ENCODE measurements around the gene MYOG. TPM values are rescaled to one million over a fixed set of nuclear protein-coding genes. Genes with fewer than 3 reads are reported as not detected.

MYOG gene
- total and polyA plus RNA-seq, 2 of the 4 experiments (the other 2 are of a cell fraction), result not detected

DNA sequence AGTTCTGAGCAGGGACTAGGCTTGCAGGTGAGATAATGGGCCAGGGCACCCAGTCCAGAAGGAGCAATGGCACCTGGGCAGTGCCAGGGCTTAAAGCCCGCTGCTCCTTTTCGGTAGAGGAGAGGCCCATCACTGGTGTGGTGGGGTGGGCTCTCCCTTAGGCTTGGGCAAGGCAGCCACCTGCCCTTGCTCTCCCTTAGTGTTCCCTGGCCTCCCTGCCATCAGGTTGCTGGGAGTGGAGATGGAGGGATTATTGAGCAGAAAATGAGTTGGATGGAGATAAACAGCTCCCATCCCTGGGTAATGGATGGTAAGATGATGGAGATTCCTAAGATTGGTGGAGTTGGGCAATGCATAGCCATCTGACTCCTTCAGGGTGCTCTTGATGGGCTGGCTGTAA lies 7.9 kb downstream of the MYOG start:
- no peak overlapping the region for H2AFZ ChIP-seq (replicated peaks; ENCODE audit: low read length, poor library complexity)
- intact Hi-C loops (cut with micrococcal nuclease) (no loop called here), dilution Hi-C loops (cut with HindIII; ENCODE audit: low sequenced_read_pairs, unreplicated experiment) (no loop called here), in situ Hi-C loops (cut with MboI; ENCODE audit: low sequenced_read_pairs) (no loop called here)
- DNase-seq, result no peak
- H2BK15ac ChIP-seq (ENCODE audit: low read depth, low read length), result no peak overlapping the region
- POLR2A ChIA-PET (ENCODE audit: unreplicated experiment), result no interaction called here
- CTCF ChIA-PET, result no interaction called here
- no peak overlapping the region for H2BK20ac ChIP-seq (ENCODE audit: low read depth, low read length)
- no peak for ATAC-seq (ENCODE audit: low read depth)
- no peak overlapping the region for H4K5ac ChIP-seq (ENCODE audit: low read depth, low read length)
- TF ChIP-seq CHD1 (IDR thresholded peaks at IDR 0.05; ENCODE audit: low read depth, low read length), result no peak
- no peak for TF ChIP-seq NFE2L2 (IDR thresholded peaks at IDR 0.05; ENCODE audit: low read depth, low read length)
- no peak for TF ChIP-seq MAFK (IDR thresholded peaks at IDR 0.05; ENCODE audit: low read depth, low read length)
- no peak for TF ChIP-seq FOS (IDR thresholded peaks at IDR 0.05; ENCODE audit: low read depth, low read length)
- TF ChIP-seq RFX5 (IDR thresholded peaks at IDR 0.05; ENCODE audit: low read depth, low read length), result no peak
- TF ChIP-seq, protein P1, sequence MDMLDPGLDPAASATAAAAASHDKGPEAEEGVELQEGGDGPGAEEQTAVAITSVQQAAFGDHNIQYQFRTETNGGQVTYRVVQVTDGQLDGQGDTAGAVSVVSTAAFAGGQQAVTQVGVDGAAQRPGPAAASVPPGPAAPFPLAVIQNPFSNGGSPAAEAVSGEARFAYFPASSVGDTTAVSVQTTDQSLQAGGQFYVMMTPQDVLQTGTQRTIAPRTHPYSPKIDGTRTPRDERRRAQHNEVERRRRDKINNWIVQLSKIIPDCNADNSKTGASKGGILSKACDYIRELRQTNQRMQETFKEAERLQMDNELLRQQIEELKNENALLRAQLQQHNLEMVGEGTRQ (IDR thresholded peaks at IDR 0.05; ENCODE audit: low read depth, low read length), result no peak
- no peak for TF ChIP-seq SMC3 (IDR thresholded peaks at IDR 0.05; ENCODE audit: low read depth, low read length)
- TF ChIP-seq RCOR1 (IDR thresholded peaks at IDR 0.05; ENCODE audit: insufficient replicate concordance, low read length), result no peak
- no peak for TF ChIP-seq POLR2A (IDR thresholded peaks at IDR 0.05; ENCODE audit: low read depth, low read length)
- TF ChIP-seq BHLHE40 (IDR thresholded peaks at IDR 0.05; ENCODE audit: low read depth, low read length), result no peak
- TF ChIP-seq CEBPB (IDR thresholded peaks at IDR 0.05; ENCODE audit: low read depth, low read length), result no peak
- TF ChIP-seq RAD21 (IDR thresholded peaks at IDR 0.05; ENCODE audit: low read length), result no peak
- no peak overlapping the region for H3K23ac ChIP-seq (ENCODE audit: low read depth, low read length)
- peaks cover 46% of the 10 kb centered on the region; the same call in 1 of the 2 replicates for H3K27me3 ChIP-seq (ENCODE audit: control insufficient read depth, insufficient read depth, low read length)
- H3K18ac ChIP-seq (ENCODE audit: low read depth, low read length), result no peak overlapping the region
- no peaks in the 10 kb centered on the region for H3K4me1 ChIP-seq (ENCODE audit: control insufficient read depth, insufficient read depth, low read length)
- H3K4me2 ChIP-seq (ENCODE audit: low read depth, low read length), result no peak overlapping the region
- no peaks in the 10 kb centered on the region for H3K9me3 ChIP-seq (ENCODE audit: control insufficient read depth, insufficient read depth, low read length)
- H3K9ac ChIP-seq (ENCODE audit: low read depth, low read length), result no peak overlapping the region
- H2BK120ac ChIP-seq (ENCODE audit: low read depth, low read length), result no peak overlapping the region
- H3K4ac ChIP-seq (ENCODE audit: low read depth, low read length), result no peak overlapping the region
- no peaks in the 10 kb centered on the region for H4K20me1 ChIP-seq (ENCODE audit: insufficient read depth, low read length)
- no peak overlapping the region for H3K27ac ChIP-seq (ENCODE audit: insufficient read depth, low read length)
- H3K36me3 ChIP-seq (ENCODE audit: control insufficient read depth, insufficient read depth, low read length), result peaks cover 6% of the 10 kb centered on the region
- H4K8ac ChIP-seq (ENCODE audit: low read depth in 2 of 2, low read length in 2 of 2), result no peak overlapping the region
- H2BK5ac ChIP-seq (ENCODE audit: low read depth, low read length, poor library complexity, severe bottlenecking), result no peak overlapping the region
- no peak overlapping the region for H3K14ac ChIP-seq (replicated peaks; ENCODE audit: low read depth, low read length)
- H2AK5ac ChIP-seq (ENCODE audit: low read depth, low read length), result no peak overlapping the region
- H3K79me1 ChIP-seq (ENCODE audit: low read depth in 1 of 2, low read length in 2 of 2), result no peaks in the 10 kb centered on the region
- H3K56ac ChIP-seq (ENCODE audit: extremely low read depth, insufficient read depth, low read length), result no peak overlapping the region
- H3K4me3 ChIP-seq (ENCODE audit: insufficient read depth, low read depth, low read length), result no peak overlapping the region
- BruUV-seq (replicated peaks), result no TSS peak
- no peak overlapping the region for H4K91ac ChIP-seq (ENCODE audit: insufficient read depth, low read depth, low read length)
- WGBS, 2 experiments (ENCODE audit: extremely low coverage in 2 of 2, insufficient read length in 1 of 2), result 80% methylated on average over 1 of the region's 2 CpGs; no CpG with 5 or more reads in 1 of the 2 experiments
- H3K9me1 ChIP-seq (ENCODE audit: insufficient read depth, low read length), result no peaks in the 10 kb centered on the region
- no peak overlapping the region for H2AK9ac ChIP-seq (replicated peaks; ENCODE audit: low read depth, low read length, poor library complexity)

Measured in IMR-90 (cell line).